Posterior cingulate gyrus (tissue), 11 donors: ENCODE measurements around the gene PDPK1.
"Not testable (repeated sequence)": the region's sequence is repeated elsewhere in the genome, so short reads cannot be mapped to it uniquely, and the experiment has no call there.

Source experiments
- DNase-seq, 10 donors: peaks; one replicate each; pipeline versions ENCODE4 v3.0.0 to v3.0.0-alpha.2; 2020 to 2021; ENCODE audit warnings: mixed read lengths in 3 of 10
- intact Hi-C: fragments of 100-400 bp; cut with DNase I; formaldehyde crosslinking; loops from one replicate; pipeline ENCODE4 v1.15.1; 2023

The PDPK1 gene

DNA sequence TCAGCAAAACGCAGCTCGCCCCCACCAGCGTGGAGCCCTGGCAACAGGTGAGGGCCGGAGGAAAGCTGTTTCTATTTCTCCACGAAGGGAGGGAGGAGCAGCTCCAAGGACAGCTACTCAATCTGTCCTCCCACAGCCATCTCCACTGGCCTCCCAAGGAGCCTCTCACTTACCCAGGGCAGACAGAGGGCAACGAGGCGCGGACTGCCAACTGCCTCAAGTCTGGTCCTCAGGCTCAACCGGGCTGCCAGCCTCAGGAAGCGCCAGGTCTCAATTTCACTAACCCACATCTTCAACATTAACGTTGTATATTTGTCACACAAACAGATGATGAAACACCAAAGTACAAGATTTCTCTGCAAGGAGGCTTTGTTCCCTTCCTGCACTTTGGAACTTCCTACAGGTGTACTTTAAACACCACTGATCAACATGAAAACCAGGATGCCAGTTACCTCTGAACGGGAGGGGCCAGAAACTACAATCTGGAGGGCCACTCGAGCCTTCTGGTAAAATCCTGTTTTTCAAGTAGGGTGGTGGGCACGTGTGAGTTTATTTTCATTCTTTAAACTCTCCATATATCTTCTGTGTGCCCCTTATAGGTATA is 113.5 kb downstream of the PDPK1 start:
- intact Hi-C loops, DNase-seq: not testable (repeated sequence)
